H54 (cell line): ENCODE measurements around the gene DGKD.

Source experiments
- DNase-seq: peaks from one replicate; pipeline ENCODE4 v3.0.0; 2011; ENCODE audit warnings: low spot score, mixed read lengths; ENCODE audit not compliant: insufficient read length
- FAIRE-seq: peaks from 3 replicates; lab custom pipeline; 2011; peaks lifted over from hg19 to GRCh38; lab: Jason Lieb, UNC
- POLR2A ChIP-seq: IDR thresholded peaks from 2 replicates; pipeline ENCODE4 v1.6.1; 2011; ENCODE audit warnings: low read depth, mild to moderate bottlenecking, low read length

Gene DGKD

GRCh38 chr2:233444501-233444900, 90.2 kb downstream of the DGKD start:
- FAIRE-seq (no peak), DNase-seq (no peak)
- TF ChIP-seq POLR2A = no peak

GRCh38 chr2:233445152-233445830, 91.0 kb downstream of the DGKD start:
- DNase-seq (no peak), FAIRE-seq (no peak)
- no peak for TF ChIP-seq POLR2A

- FAIRE-seq = no peak
These were observed 91.8 kb downstream of the DGKD start for GRCh38 chr2:233446121-233446520.

GRCh38 chr2:233446606-233447305, 92.5 kb downstream of the DGKD start:
- FAIRE-seq (no peak), DNase-seq (no peak)
- TF ChIP-seq POLR2A = no peak

More at GRCh38 chr2:233446121-233446520, 91.8 kb downstream of the DGKD start:
- TF ChIP-seq POLR2A = no peak
- DNase-seq = no peak

- FAIRE-seq (no peak), DNase-seq (no peak)
- TF ChIP-seq POLR2A = no peak
These were observed 93.4 kb downstream of the DGKD start for GRCh38 chr2:233447506-233448219.

- TF ChIP-seq POLR2A = no peak
- FAIRE-seq (no peak), DNase-seq (no peak)
These were observed 93.9 kb downstream of the DGKD start for GRCh38 chr2:233448220-233448559.

- no peak for TF ChIP-seq POLR2A
- FAIRE-seq (no peak), DNase-seq (no peak)
These were observed 94.3 kb downstream of the DGKD start for GRCh38 chr2:233448575-233448974.

- no peak for TF ChIP-seq POLR2A
- DNase-seq = no peak
- FAIRE-seq = no peak
These were observed 95.0 kb downstream of the DGKD start for GRCh38 chr2:233449081-233449901.

GRCh38 chr2:233449921-233450863, 95.9 kb downstream of the DGKD start:
- no peak for TF ChIP-seq POLR2A
- no peak for FAIRE-seq
- DNase-seq = no peak

GRCh38 chr2:233450864-233451575, 96.7 kb downstream of the DGKD start:
- FAIRE-seq (no peak), DNase-seq (no peak)
- TF ChIP-seq POLR2A = no peak

- FAIRE-seq (no peak), DNase-seq (no peak)
- TF ChIP-seq POLR2A = no peak
These were observed 97.7 kb downstream of the DGKD start for GRCh38 chr2:233451950-233452349.
